MM.1S (cell line): ENCODE measurements around the gene IL17C.

Experiments used
- EZH2 ChIP-seq: fragments of 300-600 bp; sonication (generic); optimal IDR thresholded peaks from 2 replicates; pipeline ENCODE3; 2017; ENCODE audit warnings: low read depth, mild to moderate bottlenecking, antibody characterized with exemption, low read length, mixed read lengths
- TF ChIP-seq, protein P1 (sequence below): fragments of 300-600 bp; sonication (generic); IDR thresholded peaks from 2 replicates; pipeline ENCODE4 v1.5.1; 2016; ENCODE audit warnings: antibody characterized with exemption, low read length, mixed read lengths

DNA sequence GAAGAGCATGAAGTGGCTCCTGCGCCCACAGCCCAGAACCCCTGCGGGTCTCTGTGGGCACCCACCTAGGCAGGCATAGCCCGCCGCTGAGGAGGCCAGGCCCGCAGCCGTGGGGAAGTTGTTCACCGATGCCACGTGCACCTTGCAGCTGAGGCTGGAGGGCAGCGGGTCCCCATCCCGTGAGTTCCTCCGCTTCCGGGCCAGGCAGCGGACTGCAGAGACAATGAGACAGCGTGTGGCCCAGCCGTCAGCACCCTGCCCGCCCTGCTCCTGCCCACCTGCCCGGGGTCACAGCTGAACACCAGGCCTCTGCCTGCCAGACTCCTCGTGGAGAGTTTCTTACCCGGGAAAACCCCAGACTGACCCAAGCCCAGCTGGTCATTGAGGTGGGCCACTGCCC is 19.0 kb downstream of the IL17C start:
- TF ChIP-seq, protein P1, sequence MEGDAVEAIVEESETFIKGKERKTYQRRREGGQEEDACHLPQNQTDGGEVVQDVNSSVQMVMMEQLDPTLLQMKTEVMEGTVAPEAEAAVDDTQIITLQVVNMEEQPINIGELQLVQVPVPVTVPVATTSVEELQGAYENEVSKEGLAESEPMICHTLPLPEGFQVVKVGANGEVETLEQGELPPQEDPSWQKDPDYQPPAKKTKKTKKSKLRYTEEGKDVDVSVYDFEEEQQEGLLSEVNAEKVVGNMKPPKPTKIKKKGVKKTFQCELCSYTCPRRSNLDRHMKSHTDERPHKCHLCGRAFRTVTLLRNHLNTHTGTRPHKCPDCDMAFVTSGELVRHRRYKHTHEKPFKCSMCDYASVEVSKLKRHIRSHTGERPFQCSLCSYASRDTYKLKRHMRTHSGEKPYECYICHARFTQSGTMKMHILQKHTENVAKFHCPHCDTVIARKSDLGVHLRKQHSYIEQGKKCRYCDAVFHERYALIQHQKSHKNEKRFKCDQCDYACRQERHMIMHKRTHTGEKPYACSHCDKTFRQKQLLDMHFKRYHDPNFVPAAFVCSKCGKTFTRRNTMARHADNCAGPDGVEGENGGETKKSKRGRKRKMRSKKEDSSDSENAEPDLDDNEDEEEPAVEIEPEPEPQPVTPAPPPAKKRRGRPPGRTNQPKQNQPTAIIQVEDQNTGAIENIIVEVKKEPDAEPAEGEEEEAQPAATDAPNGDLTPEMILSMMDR, result no peak
- TF ChIP-seq EZH2, result no peak
